Measurements from ENCODE around the gene MAML3.
A peak's percentile ranks its signal among the peaks of the same experiment; 100 is the strongest.

Gene MAML3

DNA sequence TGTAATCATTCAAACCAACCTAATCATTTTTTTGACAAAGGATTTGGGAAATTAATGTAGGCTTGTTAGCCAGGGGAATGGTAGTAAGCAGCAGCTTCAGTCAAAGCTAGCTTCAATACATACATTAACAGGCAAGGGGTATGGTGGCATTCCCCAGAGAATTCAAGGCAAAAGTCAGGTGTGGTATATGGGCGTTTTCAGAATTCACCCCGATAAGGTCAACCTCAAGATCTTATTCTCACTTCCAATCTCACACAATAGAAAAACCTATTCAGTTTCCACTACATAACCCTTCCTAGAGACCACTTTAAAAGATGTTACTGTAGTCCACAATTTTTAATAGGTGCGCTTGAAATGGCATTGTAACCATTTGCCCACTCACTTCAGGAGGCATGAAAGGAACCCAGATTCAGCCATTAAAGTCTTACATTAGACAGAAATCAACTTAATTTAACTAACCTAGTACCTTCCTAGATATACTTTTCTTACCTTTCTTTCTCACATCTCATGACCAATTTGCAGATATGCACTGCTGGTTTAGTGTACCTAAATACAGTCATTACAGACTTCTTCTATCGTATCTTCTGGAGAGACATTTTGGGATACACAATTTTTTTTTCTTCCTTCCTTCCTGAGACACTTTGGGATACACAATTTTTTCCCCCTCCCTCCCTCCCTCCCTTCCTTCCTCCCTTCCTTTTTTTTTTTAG, 34.9 kb downstream of the MAML3 start:
- no peak for DNase-seq (ENCODE audit: low read depth, low spot score)
- TF ChIP-seq, protein P1, sequence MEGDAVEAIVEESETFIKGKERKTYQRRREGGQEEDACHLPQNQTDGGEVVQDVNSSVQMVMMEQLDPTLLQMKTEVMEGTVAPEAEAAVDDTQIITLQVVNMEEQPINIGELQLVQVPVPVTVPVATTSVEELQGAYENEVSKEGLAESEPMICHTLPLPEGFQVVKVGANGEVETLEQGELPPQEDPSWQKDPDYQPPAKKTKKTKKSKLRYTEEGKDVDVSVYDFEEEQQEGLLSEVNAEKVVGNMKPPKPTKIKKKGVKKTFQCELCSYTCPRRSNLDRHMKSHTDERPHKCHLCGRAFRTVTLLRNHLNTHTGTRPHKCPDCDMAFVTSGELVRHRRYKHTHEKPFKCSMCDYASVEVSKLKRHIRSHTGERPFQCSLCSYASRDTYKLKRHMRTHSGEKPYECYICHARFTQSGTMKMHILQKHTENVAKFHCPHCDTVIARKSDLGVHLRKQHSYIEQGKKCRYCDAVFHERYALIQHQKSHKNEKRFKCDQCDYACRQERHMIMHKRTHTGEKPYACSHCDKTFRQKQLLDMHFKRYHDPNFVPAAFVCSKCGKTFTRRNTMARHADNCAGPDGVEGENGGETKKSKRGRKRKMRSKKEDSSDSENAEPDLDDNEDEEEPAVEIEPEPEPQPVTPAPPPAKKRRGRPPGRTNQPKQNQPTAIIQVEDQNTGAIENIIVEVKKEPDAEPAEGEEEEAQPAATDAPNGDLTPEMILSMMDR (IDR thresholded peaks at IDR 0.05; ENCODE audit: insufficient read depth, low read length, missing control alignments) = no peak
- CTCF ChIA-PET = no interaction called here
- POLR2A ChIA-PET = no interaction called here
- no peak overlapping the region for H3K4me3 ChIP-seq (ENCODE audit: low read depth, low read length)

DNA sequence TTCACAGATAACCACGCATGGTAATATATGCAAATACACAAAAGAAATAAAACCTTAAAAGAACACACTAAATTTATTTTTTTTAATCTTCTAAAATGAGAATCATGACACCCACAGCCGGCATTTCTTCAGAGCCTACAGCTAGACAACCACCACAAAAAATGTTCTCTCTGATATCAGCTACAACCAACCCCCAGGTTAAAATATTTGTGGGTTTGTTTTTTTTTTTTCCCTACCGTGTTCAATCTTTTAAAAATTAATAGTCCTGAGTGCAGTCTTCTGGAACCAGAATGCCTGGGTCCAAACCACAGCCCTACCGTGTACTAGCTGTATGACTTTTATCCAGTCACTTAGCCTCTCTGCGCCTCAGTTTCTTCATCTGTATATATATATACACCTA, 36.0 kb downstream of the MAML3 start:
- ChIA-PET CTCF (interaction anchor here (1.5 kb wide), 1 partner anchor 67 kb away, joined by 4 read pairs; no protein-coding TSS in a partner anchor), POLR2A (no interaction called here)
- TF ChIP-seq, protein P1 (IDR thresholded peaks at IDR 0.05; ENCODE audit: insufficient read depth, low read length, missing control alignments) = no peak
- no peak for DNase-seq (ENCODE audit: low read depth, low spot score)
- no peak overlapping the region for H3K4me3 ChIP-seq (ENCODE audit: low read depth, low read length)

DNA sequence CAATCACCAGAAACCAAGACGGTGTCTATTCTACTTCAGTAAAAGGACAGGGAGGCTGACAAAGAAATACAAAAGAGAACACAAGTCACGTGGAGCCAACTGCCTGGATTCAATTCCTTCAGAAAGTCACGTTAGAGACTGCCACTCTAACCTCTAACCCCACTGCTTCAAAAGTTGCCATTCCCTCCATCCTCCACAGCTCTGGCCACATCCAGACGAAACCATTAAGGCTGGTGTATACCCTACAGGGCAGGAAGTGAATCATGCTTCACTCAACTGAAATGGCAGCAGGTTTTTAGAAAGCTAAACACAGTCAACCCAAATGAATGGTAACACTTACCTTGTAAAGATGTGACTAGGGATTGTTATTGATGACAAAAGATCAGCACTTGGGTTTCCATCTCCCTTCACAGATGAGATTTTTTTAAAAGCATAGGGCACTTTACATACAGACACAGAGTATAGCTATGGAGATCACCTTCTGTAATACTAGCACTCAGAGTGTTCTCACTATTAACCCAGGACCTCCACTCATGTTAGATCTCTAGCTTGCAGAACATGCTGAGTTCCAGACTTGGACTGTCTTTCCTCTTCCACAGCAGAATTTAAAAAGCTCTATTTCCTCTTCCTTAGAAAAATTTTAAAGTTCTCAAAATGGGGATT, 37.4 kb downstream of the MAML3 start:
- CTCF ChIA-PET = interaction anchor here (1.5 kb wide), 1 partner anchor 65 kb away, joined by 4 read pairs; no protein-coding TSS in a partner anchor
- H3K4me3 ChIP-seq (ENCODE audit: low read depth, low read length) = no peak overlapping the region
- POLR2A ChIA-PET = no interaction called here
- TF ChIP-seq, protein P1 (IDR thresholded peaks at IDR 0.05; ENCODE audit: insufficient read depth, low read length, missing control alignments) = no peak
- DNase-seq (ENCODE audit: low read depth, low spot score) = no peak

DNA sequence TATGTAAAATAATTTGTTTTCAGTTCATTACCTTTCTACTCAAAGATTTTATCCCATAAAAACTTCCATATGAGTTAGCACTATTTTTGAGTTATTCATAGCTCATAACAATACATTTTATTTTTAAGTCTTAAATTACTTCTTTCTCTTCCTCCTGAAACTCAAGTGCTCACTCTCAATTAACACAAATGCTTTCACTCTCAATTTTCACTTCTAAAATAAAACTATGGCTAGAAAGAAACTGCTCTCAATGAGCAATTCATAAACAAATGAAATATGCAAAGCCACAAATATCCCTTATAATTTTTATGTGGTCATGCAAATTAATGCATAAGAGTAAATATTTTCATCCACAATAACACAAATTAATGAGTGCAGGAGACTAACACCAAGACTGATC, 38.8 kb downstream of the MAML3 start:
- ChIA-PET CTCF (interaction anchor here (1.2 kb wide), 1 partner anchor 139 kb away, joined by 4 read pairs; no protein-coding TSS in a partner anchor), POLR2A (no interaction called here)
- no peak for DNase-seq (ENCODE audit: low read depth, low spot score)
- no peak overlapping the region for H3K4me3 ChIP-seq (ENCODE audit: low read depth, low read length)
- TF ChIP-seq, protein P1 (IDR thresholded peaks at IDR 0.05; ENCODE audit: insufficient read depth, low read length, missing control alignments) = no peak

DNA sequence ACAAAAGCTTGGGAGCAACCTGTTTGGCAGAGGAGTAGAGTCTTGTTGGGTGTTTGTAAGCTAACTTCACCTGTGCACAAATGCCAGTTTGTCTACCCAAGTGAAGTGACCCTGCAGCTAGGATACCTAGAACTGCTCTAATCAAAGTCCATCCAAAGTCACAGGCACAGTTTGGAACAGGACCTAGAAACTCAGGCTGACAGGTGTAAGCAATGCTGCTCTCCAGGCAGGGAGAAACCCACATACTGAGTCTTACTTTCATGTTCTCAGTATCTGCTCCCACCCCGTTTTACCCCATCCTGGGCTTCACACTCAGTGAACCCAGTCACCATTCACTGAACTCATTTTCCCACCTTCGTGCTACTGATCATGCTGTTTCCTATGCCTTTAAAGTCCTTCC, 40.3 kb downstream of the MAML3 start:
- CTCF ChIA-PET = no interaction called here
- H3K4me3 ChIP-seq (ENCODE audit: low read depth, low read length) = no peak overlapping the region
- TF ChIP-seq, protein P1 (IDR thresholded peaks at IDR 0.05; ENCODE audit: insufficient read depth, low read length, missing control alignments) = no peak
- POLR2A ChIA-PET = no interaction called here
- DNase-seq (ENCODE audit: low read depth, low spot score) = no peak

DNA sequence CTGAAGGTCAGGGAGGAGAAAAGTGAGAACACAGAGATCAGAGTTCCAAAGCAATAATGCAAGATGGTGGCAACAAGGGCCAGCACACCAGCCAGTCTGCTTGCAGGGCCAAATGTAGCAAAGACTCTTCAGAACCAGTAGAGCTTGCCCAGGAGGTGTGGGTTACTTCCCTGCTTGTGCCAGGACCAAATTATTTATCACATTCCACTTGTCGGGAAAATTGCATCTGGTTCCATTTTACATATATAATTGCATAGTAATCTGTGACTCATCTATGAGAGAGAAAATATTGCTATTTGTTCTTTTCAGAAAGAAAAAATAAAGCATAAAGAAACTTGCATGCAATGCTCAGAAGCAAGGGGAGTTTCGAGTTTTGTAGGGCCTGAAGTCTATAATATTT, 41.4 kb downstream of the MAML3 start:
- H3K4me3 ChIP-seq (ENCODE audit: low read depth, low read length) = no peak overlapping the region
- TF ChIP-seq, protein P1 (IDR thresholded peaks at IDR 0.05; ENCODE audit: insufficient read depth, low read length, missing control alignments) = no peak
- peak; percentile 14 for DNase-seq (ENCODE audit: low read depth, low spot score)
- CTCF ChIA-PET = no interaction called here
- POLR2A ChIA-PET = no interaction called here

All from AG04449 (cell line).